ENCODE measurements around the gene CLCNKA. TPM values are rescaled to one million over a fixed set of nuclear protein-coding genes. Genes with fewer than 3 reads are reported as not detected.

Gene CLCNKA
- total and polyA plus RNA-seq, 2 of the 8 experiments (the other 6 are each of a cell fraction or from before 2014, with no cell fraction given), result 0.95 to 2.0 TPM

DNA sequence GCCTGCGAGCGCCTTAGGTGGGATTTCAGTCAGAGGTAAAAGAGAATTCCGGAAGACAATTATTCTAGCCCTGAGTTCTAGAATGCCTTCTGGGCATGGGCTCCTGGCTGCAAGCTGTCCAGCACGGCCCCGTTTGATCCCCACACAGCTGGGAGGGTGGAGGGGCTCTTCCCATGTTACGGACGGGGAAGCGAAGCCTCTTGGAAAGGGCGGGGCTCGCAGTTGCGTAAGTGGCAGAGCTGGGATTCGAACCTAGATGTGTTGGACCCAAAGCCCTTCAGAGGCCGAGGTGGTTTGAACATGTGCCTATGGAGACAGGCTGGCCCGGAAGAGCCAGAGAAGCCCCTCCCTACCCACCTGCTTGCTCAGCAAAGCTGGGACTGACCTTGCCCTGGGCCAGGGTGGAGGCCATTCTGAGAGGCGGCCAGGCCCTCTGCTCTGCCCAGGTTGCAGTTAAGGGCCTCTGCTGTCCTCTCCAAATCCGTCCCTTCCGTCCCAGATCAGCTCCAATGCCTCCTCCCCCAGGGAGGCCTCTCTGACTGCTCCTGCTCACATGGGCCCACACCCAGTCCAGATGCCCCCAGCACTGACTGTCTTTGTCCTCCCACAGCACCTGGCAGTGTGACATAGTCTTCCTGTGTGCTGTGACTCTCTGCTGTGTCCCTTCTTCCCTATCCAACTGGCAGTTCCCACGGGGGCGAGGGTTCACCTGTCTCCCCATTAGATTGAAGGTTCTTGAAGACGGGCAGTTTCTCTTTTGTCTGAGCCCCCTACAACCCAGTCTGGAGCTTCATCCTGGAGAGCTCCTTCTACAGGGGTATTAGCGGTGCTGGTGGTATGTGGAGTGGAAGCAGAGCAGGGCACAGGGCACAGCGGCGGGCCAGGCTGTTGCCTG is 2.8 kb upstream of the CLCNKA start:
- Histone ChIP-seq H2AK5ac (ENCODE audit: low read depth, low read length) (no peak overlapping the region), H3K36me3 (ENCODE audit: control insufficient read depth in 2 of 4, insufficient read depth in 4 of 4, low read length in 3 of 4) (no peaks in the 10 kb centered on the region), H4K8ac (ENCODE audit: extremely low read depth, insufficient read depth, low read length) (peak overlapping the region; percentile 16), H3K79me2 (ENCODE audit: control insufficient read depth in 1 of 2, insufficient read depth in 2 of 2, low read length in 2 of 2) (no peaks in the 10 kb centered on the region), H2BK15ac (ENCODE audit: low read length) (peak overlapping the region; percentile 88), H3K27me3 (replicated peaks in 1 of 4; ENCODE audit: control insufficient read depth in 3 of 4, extremely low read depth in 1 of 4, insufficient read depth in 3 of 4, low read length in 3 of 4) (peaks cover 0 to 4% (median under 1%) of the 10 kb centered on the region in 4 experiments; a peak in 3 of 7 replicates), H2BK20ac (ENCODE audit: low read length) (no peak overlapping the region), H4K5ac (ENCODE audit: insufficient read length, low read depth, low read length) (no peak overlapping the region), H3K4ac (replicated peaks; ENCODE audit: insufficient read length, low read depth, low read length) (peak overlapping the region; percentile 13), H3K56ac (replicated peaks; ENCODE audit: insufficient read length, low read depth, low read length) (no peak overlapping the region), H3K4me1 (replicated peaks in 1 of 4; ENCODE audit: control insufficient read depth in 3 of 4, insufficient read depth in 4 of 4, low read length in 3 of 4) (peaks cover 3 to 28% (median 12%) of the 10 kb centered on the region in 4 experiments), H3K23ac (ENCODE audit: insufficient read length) (no peak overlapping the region), H3K27ac (ENCODE audit: low read depth, low read length) (no peak overlapping the region), H3K79me1 (ENCODE audit: low read depth, low read length) (no peaks in the 10 kb centered on the region), H3K23me2 (ENCODE audit: low read depth, low read length) (no peaks in the 10 kb centered on the region), H2AFZ (ENCODE audit: low read length) (no peak overlapping the region), H3K18ac (ENCODE audit: extremely low read depth, low read length) (no peak overlapping the region), H2BK5ac (ENCODE audit: low read depth, low read length) (0 out of 2 replicates have a peak overlapping the region, but pooled peaks have one; percentile 77), H2BK12ac (ENCODE audit: low read depth, low read length) (peak overlapping the region; percentile 77; the same call in 1 of the 2 replicates), H2BK120ac (replicated peaks; ENCODE audit: low read depth, low read length) (no peak overlapping the region), H3K4me2 (ENCODE audit: insufficient read depth in 1 of 2, low read depth in 2 of 2, low read length in 2 of 2) (no peak overlapping the region), H3K14ac (ENCODE audit: insufficient read length) (no peak overlapping the region), H4K20me1 (replicated peaks in 1 of 2; ENCODE audit: control insufficient read depth in 1 of 2, insufficient read depth in 2 of 2, low read length in 2 of 2) (no peaks in the 10 kb centered on the region), H3K9ac (replicated peaks in 1 of 4; ENCODE audit: extremely low read depth in 1 of 4, low read depth in 3 of 4, low read length in 3 of 4) (no peak overlapping the region), H3K9me3 (ENCODE audit: insufficient read depth in 2 of 2, low read depth in 1 of 2, low read length in 1 of 2) (no peaks in the 10 kb centered on the region), H3K4me3 (ENCODE audit: extremely low read depth in 1 of 4, insufficient read depth in 2 of 4, low read depth in 3 of 4, low read length in 4 of 4) (no peak overlapping the region), H4K91ac (replicated peaks; ENCODE audit: insufficient read length, low read length) (no peak overlapping the region)
- FAIRE-seq (no peak), DNase-seq (ENCODE audit: low read depth in 1 of 2, low spot score in 2 of 2) (no peak)
- POLR2A ChIA-PET (ENCODE audit: partially characterized antibody), result interaction anchor here (0.9 kb wide), 1 partner anchor 9 kb away, joined by 3 read pairs; no protein-coding TSS in a partner anchor
- CTCF ChIA-PET (ENCODE audit: partially characterized antibody), result interaction anchor here (0.6 to 6.7 kb wide), 12 partner anchors 9 to 426 kb away, joined by 3 to 74 read pairs (median 4); no protein-coding TSS in a partner anchor
- WGBS, 2 experiments (ENCODE audit: extremely low coverage in 1 of 2, insufficient coverage in 1 of 2, insufficient read length in 1 of 2, insufficient replicate concordance in 2 of 2, low coverage in 1 of 2, low lambda C conversion rate in 2 of 2, missing lambda C conversion rate in 1 of 2), result 91% methylated on average over 23 of the region's 23 CpGs; no CpG with 5 or more reads in 1 of the 2 experiments
- TF ChIP-seq TCF12 (IDR thresholded peaks at IDR 0.05; ENCODE audit: low read depth, low read length), result no peak
- peak; percentile 43; the same call in 1 of the 2 replicates for TF ChIP-seq CEBPB (IDR thresholded peaks at IDR 0.05; ENCODE audit: low read depth, low read length)
- no peak for TF ChIP-seq BACH1 (IDR thresholded peaks at IDR 0.05; ENCODE audit: low read length)
